Stimulated activated naive CD4-positive, alpha-beta T cell (primary cell): ENCODE results near the gene CCDC89.
A peak's percentile ranks its signal among the peaks of the same experiment; 100 is the strongest.
"Not testable (repeated sequence)": the region's sequence is repeated elsewhere in the genome, so short reads cannot be mapped to it uniquely, and the experiment has no call there.

Experiments used
- DNase-seq, 6 experiments: peaks; one replicate each; lab custom pipeline; 2025; lab: John Stamatoyannopoulos, UW

Gene CCDC89

DNA sequence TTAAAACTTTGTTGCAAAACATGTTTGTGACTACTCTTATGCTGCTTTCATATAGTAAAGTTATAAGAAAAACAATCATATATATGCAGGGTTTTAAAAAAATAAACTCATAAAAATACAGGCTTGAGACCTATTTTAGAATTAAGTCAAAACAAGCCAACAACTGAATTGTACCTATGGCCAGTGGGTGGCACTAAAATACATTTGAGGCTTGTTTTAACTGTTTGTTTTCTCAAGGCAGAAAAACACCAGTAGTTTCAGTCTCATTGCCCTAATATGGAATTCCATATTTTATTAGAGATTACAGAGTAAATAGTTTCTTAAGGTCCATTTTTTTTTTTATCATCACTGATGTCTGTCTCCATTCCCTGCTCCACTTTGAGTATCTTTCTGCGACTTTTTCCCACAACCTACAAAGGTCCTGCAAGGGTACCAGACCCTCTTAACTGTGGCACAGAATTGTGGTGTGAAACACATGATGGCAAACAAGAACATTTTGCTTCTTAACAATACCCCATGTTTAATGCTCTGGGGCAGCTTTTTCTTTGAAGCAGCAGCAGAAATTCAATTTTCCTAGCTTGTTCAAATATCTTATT is 8.5 kb upstream of the CCDC89 start:
- peak in 3 of 6 experiments; percentile 28 to 60 (median 60) for DNase-seq

DNA sequence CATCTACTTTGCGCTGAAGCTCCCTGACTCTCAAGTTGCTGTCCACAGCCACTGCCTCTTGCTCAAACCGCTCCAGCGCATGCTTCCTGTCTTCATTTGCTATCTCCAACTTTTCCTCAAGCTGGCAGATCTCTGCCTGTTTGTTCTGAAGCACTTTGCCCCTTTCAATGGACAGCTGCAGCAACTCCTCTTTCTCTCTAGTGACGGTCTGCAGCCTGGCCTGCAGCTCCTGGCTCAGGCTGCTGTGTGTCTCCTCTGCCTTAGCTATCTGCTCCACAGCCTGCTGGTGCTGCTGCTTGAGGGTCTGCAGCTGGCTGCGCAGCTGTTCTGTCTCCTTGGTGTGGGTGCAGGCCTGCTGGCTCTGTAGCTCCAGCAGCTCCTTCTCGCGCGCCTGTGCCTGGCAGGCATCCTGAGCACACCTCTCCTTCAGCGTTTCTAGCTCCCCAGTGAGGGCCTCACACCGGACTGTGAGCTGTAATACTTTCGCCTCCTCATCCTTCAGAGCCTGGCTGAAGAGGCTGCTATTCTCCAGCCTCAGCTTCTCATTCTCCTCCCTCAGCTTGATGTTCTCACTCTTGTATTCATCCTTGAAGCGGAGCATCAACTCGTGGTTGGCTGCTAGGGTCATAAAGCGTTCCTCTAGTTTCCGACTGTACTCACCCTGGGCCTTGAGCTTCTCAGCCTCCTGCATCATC is 723 bp downstream of the CCDC89 start:
- DNase-seq: no peak

DNA sequence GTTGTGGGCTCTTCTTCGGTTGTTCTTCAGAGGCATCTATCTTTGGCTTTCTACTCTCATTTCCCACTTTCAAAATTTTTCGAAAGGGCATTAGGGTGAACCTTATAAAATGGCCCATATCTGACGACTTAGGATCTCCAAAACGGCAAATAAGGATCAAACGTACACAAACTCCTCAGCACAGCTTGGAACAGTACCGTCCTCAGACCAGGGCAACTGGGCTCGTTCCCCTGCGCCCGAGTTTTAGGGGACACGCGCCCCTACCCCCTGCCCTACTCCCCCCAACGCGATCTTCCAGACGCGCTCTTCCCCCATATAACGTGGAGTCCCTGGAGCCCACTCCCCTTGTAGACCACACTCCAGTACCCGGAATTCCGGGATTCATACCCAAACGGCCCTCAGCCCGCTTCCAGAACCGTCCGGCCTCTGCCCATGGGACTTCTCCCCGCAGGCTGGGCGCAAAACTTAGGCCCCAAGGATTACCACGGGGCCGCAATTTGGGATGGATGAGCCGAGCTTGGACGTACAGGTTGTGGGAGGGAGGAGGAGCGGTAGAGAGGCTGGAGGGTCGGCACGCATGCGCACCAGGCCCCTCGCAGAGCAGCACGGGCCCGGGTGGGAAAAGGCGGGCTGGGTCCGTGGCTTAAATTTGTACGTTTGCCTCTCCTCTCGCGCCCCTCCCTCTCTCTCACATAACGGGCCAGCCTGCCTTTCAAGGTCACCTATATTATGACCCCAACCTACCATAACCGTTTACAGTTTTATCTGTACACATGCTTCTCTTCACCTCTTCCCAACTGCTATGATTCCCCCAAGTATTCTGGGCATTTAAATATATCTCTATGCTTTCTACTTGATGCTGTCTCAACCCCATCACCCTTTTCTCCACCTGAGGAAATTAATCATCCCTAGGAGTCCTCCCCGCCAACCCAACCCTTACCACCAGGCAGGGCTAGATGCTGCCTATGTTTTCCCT is 3.4 kb downstream of the CCDC89 start:
- DNase-seq: peak in 5 of 6 experiments; percentile 14 to 49 (median 30)

DNA sequence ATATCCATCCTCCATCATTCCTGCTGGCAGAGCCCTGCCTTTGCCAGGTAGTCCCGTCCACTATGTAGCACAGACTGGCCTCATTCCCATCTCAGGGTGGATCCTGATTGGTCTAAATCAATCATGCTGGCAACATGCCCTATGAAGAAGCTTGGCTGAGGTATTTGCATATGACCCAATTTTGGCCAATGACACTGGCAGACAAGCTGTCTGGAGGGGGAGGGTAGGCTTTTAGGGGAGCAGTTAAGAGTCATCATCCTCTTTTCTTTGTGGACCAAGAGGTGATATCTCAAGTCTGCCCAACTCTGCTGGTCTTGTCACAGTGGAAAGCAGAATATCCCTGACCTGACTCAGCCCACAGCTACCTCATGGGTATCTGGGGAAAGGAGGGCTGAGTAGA is 5.1 kb downstream of the CCDC89 start:
- DNase-seq: no peak

DNA sequence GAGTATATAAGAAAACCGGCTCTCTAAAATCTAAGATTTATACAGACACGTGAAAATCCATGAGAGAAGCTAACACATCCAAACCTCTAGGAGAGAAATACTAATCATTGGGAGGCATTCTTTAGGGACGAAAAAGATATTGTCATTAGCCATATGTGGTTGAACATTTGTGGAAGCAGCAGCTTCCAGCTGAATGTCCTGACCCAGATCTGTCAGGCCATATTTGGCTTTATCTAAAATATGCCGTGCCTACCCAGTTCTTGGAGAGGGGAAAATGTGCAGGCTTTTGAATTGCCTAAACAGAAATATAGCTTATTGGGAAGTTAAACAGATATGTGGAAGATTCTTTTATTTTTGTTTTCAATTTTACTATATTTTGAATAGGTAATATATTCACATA is 6.4 kb downstream of the CCDC89 start:
- no peak for DNase-seq

DNA sequence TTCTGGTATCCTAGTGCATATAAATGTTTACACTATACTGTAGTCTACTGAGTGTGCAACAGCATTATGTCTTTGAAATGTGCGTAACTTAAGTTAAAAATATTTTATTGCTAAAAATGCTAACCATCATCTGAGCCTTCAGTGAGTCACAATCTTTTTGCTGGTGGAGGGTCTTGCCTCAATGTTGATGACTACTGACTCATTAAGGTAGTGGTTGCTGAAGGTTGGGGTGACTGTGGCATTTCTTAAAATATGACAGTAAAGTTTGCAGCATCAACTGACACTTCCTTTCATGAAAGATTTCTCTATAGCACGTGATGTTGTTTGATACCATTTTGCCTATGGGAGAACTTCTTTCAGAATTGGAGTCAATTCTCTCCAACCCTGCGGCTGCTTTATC is 12.6 kb downstream of the CCDC89 start:
- no peak for DNase-seq

DNA sequence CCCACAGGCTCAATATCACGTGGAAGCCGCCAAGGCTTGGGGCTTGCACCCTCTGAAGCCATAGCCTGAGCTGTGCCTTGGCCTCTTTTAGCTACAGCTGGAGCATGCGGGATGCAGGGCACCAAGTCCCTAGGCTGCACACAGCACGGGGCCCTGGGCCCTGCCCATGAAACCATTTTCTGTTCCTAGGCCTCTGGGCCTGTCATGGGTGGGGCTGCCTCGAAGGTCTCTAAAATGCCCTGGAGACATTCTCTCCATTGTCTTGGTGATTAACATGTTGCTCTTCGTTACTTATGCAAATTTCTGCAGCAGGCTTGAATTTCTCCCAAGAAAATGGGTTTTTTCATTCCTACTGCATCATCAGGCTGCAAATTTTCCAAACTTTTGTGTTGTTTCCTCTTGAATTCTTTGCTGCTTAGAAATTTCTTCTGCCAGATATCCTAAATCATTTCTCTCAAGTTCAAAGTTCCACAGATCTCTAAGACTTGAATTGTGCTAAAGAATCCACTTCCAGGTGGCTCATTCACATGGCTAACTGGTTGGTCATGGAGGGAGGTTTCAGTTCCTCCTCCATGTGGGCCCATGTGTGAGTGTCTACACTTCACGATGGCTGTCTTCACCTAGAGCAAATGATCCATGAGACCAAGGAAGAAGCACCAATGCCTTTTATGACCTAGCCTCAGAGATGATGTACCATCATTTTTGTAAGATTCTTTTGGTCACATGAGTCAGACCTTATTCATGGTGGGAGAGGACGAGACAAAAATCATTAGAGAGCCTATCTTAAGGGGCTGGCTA is 13.7 kb downstream of the CCDC89 start:
- DNase-seq: no peak

DNA sequence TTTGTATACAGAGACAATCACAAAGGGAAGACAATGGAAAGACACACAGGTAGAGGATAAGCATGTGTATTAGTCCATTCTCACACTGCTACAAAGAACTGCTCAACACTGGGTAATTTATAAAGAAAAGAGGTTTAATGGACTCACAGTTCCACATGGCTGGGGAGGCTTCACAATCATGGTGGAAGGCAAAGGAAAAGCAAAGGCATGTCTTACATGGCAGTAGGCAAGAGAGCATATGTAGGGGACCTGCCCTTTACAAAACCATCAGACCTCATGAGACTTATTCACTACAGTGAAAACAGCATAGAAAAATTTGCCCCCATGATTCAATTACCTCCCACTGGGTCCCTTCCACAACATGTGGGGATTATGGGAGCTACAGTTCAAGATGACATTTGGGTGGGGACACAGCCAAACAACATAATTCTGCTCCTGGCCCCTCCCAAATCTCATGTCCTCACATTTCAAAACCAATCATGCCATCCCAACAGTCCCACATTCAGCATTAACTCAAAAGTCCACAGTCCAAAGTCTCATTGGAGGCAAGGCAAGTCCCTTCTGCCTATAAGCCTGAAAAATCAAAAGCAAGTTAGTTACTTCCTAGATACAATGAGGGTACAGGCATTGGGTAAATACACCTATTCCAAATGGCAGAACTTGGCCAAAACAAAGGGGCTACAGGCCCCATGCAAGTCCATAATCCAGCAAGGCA is 14.9 kb downstream of the CCDC89 start:
- DNase-seq: not testable (repeated sequence)

DNA sequence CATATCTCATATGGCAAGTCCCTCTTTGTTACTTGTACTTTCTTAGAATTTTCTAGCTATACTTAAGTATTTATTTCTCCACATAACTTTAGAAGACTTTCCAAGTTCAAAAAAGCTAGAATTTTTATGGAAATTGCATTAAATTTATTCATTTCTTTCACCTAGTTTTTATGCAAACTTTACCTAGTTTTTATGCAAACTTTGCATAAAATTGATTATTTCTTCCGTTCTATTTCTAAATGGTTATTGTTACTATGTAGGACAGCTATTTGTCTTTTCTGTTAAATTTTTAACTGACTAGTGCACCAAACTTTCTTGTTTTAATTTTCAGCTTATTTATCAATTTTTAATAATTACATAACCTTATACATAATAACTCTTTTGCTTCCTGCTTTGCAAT is 17.8 kb downstream of the CCDC89 start:
- DNase-seq: no peak

DNA sequence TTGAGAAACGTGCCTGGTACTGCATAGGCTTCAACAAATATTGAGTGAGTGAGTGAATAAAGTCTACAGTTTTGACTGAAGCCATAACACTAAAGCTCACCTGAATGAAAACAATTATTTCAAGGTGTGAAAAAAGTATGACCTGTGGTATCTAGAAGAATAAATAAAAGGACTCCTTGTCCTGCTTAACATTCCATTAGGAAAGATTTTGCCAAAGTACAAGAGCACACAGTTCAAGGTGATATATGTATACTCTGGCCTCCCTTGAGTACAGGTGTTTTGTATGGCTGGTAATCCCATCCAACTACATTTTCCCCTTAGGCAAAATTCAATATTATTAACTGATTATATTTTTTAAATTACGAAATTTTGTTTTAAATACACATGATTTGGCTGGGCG is 19.3 kb downstream of the CCDC89 start:
- DNase-seq: no peak

DNA sequence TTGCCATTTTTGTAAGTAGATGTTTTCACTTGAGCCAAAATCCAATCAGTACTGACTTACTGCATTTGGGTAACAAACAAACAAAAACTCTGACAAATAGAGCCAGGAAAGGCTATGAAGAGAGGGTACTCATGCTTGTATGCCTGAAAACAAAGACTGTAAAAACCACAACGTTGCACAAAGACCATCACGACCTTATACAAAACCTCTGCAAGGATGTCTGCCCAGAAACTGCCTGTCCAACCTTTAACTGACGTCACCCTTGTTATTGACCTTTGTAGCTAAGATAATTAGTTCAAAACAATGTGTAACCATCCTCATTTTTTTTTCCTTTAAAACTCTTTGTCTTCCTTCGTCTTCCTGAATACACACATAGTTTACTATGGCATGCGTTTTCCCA is 20.3 kb downstream of the CCDC89 start:
- no peak for DNase-seq

DNA sequence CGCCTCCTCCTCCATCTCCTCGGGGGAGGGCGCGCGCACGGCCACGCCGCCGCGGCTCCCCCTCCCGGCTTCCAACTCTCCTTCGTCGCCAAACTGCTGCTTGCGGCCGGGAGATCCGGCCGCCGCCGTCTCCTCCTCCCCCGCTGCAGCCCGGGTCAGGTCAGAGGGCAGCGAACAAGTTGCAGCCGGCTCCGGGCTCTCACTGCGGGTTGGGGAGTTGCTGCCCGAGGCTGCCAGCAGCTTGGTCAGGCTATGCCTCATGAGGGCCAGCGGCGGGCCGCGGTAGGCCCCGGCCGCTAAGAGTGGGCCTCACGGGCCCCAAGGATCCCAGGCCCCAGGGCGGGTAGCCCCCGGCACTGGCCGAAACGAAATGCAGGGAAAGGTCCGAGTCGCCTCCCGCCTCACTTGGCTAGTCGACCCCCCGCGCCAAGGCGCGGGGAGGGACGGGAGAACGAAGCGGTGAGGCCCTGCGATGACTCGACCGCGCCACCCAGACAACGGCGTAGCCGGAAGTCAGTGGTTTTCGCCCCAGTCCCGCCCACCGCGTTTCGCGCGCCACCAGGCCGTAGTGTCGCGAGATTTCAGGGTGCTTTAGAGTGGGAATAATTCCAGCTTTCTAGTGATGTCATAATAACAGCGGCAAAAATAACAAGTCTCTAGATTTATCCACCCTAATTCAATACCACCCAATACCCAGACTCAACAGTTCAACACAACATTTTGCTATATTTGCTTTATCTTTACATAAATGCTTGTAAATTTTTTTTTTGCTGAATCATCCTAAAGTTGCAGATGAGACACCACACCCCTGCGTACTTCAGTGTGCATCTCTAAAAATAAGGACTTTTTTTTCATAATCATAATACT is 21.1 kb downstream of the CCDC89 start, which contains the start of gene CREBZF:
TSS of gene CREBZF (minus strand) at position 515 of the 867 bp plus-strand sequence. CDS start at position 261, 254 bp downstream.
- DNase-seq: peak; percentile 82 to 92 (median 86)

DNA sequence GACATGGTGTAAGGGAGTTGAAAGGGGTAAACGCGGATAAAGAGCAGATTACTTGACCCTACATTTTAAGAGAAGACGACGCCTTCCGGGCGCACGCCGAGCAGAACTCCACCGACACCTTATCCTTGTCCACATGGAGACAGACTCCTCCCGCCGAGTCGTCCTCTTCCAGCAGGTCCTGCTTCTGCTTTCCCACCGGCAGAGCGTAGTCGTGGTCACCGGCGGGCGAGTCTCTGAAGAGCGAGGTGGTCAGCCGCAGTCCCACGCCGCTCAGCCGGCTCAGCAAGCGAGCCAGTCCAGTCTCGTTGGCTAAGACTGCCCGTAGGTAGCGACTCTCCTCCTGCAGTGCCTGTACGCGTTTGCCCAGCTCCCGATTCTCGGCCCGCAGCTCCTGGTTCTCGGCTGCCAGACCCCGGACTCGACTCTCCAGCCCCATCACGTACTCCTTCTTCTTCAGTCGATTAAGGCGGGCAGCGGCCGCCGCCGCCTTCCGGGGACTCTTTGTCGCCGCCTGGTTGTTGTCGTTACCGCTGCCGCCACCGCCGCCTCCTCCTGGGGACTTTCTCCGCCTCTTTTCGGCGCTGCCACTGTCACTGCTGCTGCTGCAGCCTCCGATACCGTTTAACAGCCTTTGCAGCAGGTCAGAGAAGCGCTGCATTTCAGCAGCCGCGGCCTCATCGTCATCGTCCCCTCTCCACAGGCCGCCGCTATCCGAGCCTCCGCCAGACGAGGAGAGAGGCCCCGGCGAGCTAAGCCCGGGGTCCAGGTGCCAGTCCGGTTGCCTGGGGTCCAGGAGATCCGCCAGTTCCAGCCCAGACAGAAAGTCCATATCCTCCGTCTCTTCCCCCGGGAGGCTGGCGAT is 22.0 kb downstream of the CCDC89 start:
- DNase-seq: peak; percentile 82 to 90 (median 87)

DNA sequence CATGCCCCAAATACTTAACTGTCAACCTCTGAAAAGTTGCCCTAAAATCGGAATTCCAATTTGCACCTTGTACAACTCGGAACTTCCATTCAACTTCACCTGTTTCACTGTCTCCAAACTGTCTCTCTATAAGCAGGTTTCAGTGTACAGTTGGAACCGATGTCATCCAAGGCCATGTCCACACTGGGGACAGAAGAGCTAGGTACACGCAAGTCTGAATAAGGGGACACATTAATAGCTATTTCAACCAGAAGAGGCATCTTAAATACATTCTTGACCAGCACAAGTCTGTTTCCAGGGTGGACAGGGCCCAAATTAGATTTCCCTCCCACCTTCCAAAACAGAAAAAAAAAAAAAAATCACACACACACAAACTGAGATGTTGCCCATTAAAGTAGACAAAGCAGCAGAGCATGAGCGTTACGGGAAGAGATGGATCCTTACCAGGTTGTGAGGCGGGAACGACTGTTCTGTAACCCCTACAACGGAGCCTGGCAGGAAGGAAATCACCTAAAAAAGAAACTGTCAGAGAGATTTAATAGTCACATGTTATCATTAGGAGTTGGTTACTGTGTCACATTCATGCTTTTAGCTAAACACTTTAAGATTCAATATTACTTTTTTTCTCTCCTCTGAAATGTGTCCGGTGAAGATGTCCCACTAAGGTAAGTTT is 22.8 kb downstream of the CCDC89 start:
- DNase-seq: peak in 1 of 6 experiments; percentile 26

DNA sequence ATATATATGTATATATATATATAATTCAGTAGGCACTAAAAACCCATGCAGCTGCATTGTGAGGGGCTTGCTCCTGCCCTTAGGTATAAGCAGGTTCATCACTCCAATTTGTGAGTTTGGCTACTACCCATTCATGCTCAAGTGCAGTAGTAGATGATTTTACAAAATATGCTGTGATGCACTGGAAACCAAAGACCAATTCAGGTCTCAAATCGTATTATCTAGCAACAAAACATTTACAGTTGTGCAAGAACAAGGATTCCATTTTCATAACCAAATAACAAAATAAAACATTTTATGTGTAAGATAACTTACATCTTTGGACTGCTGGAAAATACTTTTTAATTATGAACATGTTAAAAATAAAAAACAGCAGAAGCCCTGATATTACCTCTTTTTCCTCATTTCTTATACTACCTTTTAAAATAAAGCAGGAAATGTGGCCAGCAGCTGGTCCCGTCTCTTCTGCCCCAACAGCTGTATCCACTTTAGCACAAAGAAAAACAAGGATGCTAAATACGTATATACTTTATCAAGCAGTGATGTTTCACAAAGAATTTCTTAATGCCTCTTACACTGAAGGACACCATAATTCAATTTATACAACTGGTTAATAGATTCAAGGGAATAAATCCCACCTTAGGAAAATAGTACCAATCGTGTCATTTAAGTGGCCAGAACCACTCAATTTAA is 23.9 kb downstream of the CCDC89 start:
- DNase-seq: no peak

DNA sequence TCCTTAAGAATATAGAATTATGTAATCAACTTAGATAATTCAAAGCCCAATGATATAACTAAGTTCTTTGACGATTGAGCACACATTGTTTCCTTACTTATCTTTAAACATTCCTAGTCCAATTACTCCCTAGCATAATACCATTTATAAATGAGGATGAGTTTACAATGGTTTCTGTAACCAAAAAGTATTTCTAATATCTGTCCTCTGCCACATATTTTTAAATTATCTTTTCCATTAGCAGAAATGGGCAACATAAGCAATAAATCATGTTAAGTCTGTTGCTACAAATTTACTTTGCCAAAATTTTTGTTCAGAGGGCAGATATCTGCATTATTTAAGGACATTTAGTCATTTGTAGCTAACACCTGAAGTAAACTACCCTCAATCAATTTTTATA is 27.8 kb downstream of the CCDC89 start:
- DNase-seq: no peak

DNA sequence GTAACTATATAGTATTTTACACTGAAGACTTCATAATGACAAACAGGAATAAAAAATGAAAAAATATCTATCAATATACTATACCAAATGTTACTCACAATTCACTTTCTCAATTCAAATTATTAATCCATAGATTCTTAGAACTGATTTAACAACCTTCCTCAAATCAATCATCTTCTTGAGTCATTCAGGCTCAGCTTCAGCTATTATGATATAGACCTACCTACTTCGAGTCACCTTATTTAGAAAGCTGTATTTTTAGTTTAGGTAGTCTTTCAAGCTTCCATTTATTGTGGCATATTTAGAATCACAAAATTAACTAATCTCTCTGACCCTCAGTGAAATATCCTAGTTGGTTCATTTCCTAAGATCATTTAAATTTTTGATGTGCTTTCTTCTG is 29.2 kb downstream of the CCDC89 start:
- no peak for DNase-seq

DNA sequence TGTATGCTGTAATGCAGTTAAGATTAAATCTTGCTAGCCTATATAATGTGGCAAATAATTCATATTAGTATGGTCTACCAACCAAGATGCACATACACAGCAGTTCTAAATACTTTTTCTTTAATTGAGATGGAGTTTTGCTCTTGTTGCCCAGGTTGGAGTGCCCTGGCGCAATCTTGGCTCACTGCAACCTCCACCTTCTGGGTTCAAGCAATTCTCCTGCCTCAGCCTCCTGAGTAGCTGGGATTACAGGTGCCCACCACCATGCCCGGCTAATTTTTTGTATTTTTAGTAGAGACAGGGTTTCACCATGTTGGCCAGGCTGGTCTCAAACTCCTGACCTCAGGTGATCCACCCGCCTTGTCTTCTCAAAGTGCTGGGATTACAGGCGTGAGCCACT is 31.7 kb downstream of the CCDC89 start:
- not testable (repeated sequence) for DNase-seq
